Lower lobe of right lung (tissue), 2 donors: ENCODE measurements around the gene S100A10. TPM values are rescaled to one million over a fixed set of nuclear protein-coding genes. Genes with fewer than 3 reads are reported as not detected.

Source experiments
- ATAC-seq, 2 donors: fragments of 200-7000 bp; cut with Tn5 transposase; one replicate each; pipeline ENCODE4 v1.9.1; 2020 to 2022; ENCODE audit warnings: mild to moderate bottlenecking in 2 of 2, moderate library complexity in 2 of 2
- DNase-seq: peaks from one replicate; pipeline ENCODE4 v3.0.0-alpha.2; 2020
- H3K27ac ChIP-seq: fragments of 200-600 bp; one replicate; pipeline ENCODE4 v1.8.0; 2022
- H3K27me3 ChIP-seq: fragments of 200-600 bp; one replicate; pipeline ENCODE4 v1.8.0; 2022; ENCODE audit warnings: low read depth
- H3K36me3 ChIP-seq: fragments of 200-600 bp; one replicate; pipeline ENCODE4 v1.8.0; 2022; ENCODE audit warnings: mild to moderate bottlenecking
- H3K4me1 ChIP-seq: fragments of 200-600 bp; one replicate; pipeline ENCODE4 v1.8.0; 2022
- H3K4me3 ChIP-seq: fragments of 200-600 bp; one replicate; pipeline ENCODE4 v1.8.0; 2022; ENCODE audit warnings: mild to moderate bottlenecking
- H3K9me3 ChIP-seq: fragments of 200-600 bp; one replicate; pipeline ENCODE4 v1.8.0; 2022
- CTCF ChIP-seq: fragments of 200-600 bp; IDR thresholded peaks from one replicate; pipeline ENCODE4 v1.8.0; 2022; ENCODE audit warnings: antibody characterized with exemption, mild to moderate bottlenecking
- intact Hi-C: fragments of 100-400 bp; cut with DNase I; formaldehyde crosslinking; loops from one replicate; pipeline ENCODE4 v1.11.0; 2022
- total RNA-seq: library from RNA; stranded (reverse); fragmentation: NEBNext Ultra II Directional; extraction: Animal tissue kit (Norgen Biotek cat#: 25700); gene quantifications from one replicate; pipeline ENCODE4 v1.2.1, GENCODE V29; 2021
- donor health status: DM: no; HTN: yes; CAD: no; lungs with severe emphysema.

Gene S100A10
- total RNA-seq, 1 donor from 2014 or later, result 602 TPM

GRCh38 chr1:151990856-151991198, 2.8 kb downstream of the S100A10 start:
- peaks cover 83% of the 10 kb centered on the region for H3K4me1 ChIP-seq
- intact Hi-C loops, result no loop called here
- peaks cover 11% of the 10 kb centered on the region for H3K36me3 ChIP-seq

GRCh38 chr1:151990058-151990855, 3.4 kb downstream of the S100A10 start:
- DNase-seq (no peak), ATAC-seq (no peak)
- H3K27me3 ChIP-seq, result no peaks in the 10 kb centered on the region
- H3K4me1 ChIP-seq, result peaks cover 85% of the 10 kb centered on the region
- H3K4me3 ChIP-seq, result peak overlapping the region; percentile 79
- intact Hi-C loops, result no loop called here
- peak overlapping the region; percentile 98 for H3K27ac ChIP-seq
- TF ChIP-seq CTCF, result no peak
- peaks cover 17% of the 10 kb centered on the region for H3K36me3 ChIP-seq
- no peaks in the 10 kb centered on the region for H3K9me3 ChIP-seq

More at GRCh38 chr1:151990856-151991198, 2.8 kb downstream of the S100A10 start:
- DNase-seq (no peak), ATAC-seq (no peak)
- peak overlapping the region; percentile 98 for H3K27ac ChIP-seq
- H3K4me3 ChIP-seq, result peak overlapping the region; percentile 79
- H3K9me3 ChIP-seq, result no peaks in the 10 kb centered on the region
- TF ChIP-seq CTCF, result no peak
- no peaks in the 10 kb centered on the region for H3K27me3 ChIP-seq

GRCh38 chr1:151989211-151989862, 4.3 kb downstream of the S100A10 start:
- peak; percentile 80 for DNase-seq
- peaks cover 85% of the 10 kb centered on the region for H3K4me1 ChIP-seq
- peak; percentile 49 to 50 for ATAC-seq
- H3K27ac ChIP-seq, result peak overlapping the region; percentile 98
- peak overlapping the region; percentile 79 for H3K4me3 ChIP-seq
- no peak for TF ChIP-seq CTCF
- H3K9me3 ChIP-seq, result no peaks in the 10 kb centered on the region
- intact Hi-C loops, result no loop called here
- H3K36me3 ChIP-seq, result peaks cover 26% of the 10 kb centered on the region
- H3K27me3 ChIP-seq, result no peaks in the 10 kb centered on the region

- peak overlapping the region; percentile 79 for H3K4me3 ChIP-seq
- H3K4me1 ChIP-seq, result peaks cover 88% of the 10 kb centered on the region
- H3K36me3 ChIP-seq, result peaks cover 35% of the 10 kb centered on the region
- no peak for TF ChIP-seq CTCF
- H3K9me3 ChIP-seq, result no peaks in the 10 kb centered on the region
- no peaks in the 10 kb centered on the region for H3K27me3 ChIP-seq
- no peak for DNase-seq
- peak overlapping the region; percentile 98 for H3K27ac ChIP-seq
- intact Hi-C loops, result no loop called here
- peak; percentile 3 to 38 for ATAC-seq
Observed at GRCh38 chr1:151988405-151988923, 5.2 kb downstream of the S100A10 start.

- Histone ChIP-seq H3K36me3 (peaks cover 53% of the 10 kb centered on the region), H3K4me3 (no peak overlapping the region), H3K27me3 (no peaks in the 10 kb centered on the region), H3K9me3 (no peaks in the 10 kb centered on the region), H3K27ac (peak overlapping the region; percentile 98), H3K4me1 (peaks cover 76% of the 10 kb centered on the region)
- TF ChIP-seq CTCF, result no peak
- ATAC-seq (no peak), DNase-seq (no peak)
- intact Hi-C loops, result no loop called here
Observed at GRCh38 chr1:151986501-151987190, 7.0 kb downstream of the S100A10 start.
